Natural killer cell (primary cell): ENCODE measurements around the gene ETFRF1. TPM values are rescaled to one million over a fixed set of nuclear protein-coding genes. Genes with fewer than 3 reads are reported as not detected.
A peak's percentile ranks its signal among the peaks of the same experiment; 100 is the strongest.

Source experiments
- ATAC-seq, 3 donors: fragments of 150-1000 bp in 2 of 3; fragments of 200-7000 bp in 1 of 3; cut with Tn5 transposase; 1 replicate in 1 of 3; 2 replicates in 2 of 3; pipeline ENCODE4 v1.10.0; 2021; ENCODE audit warnings: mild to moderate bottlenecking in 2 of 3, moderate library complexity in 2 of 3
- DNase-seq, 2 donors: peaks; one replicate each; pipeline versions ENCODE4 v3.0.0 to v3.0.0-alpha.2; 2013 to 2021; ENCODE audit warnings: mixed read lengths in 1 of 2
- H3K27ac ChIP-seq: one replicate; pipeline ENCODE4 v1.5.1; 2013; ENCODE audit warnings: mild to moderate bottlenecking, low read length
- H3K27me3 ChIP-seq: one replicate; pipeline ENCODE4 v1.6.1; 2013; ENCODE audit warnings: low read length; ENCODE audit not compliant: control insufficient read depth, insufficient read depth
- H3K36me3 ChIP-seq: one replicate; pipeline ENCODE4 v1.6.1; 2013; ENCODE audit warnings: low read length; ENCODE audit not compliant: control insufficient read depth, insufficient read depth
- H3K4me1 ChIP-seq: one replicate; pipeline ENCODE4 v1.6.1; 2013; ENCODE audit warnings: low read length; ENCODE audit not compliant: control insufficient read depth, insufficient read depth
- H3K4me3 ChIP-seq: one replicate; pipeline ENCODE4 v1.5.1; 2013; ENCODE audit warnings: low read length
- H3K9me3 ChIP-seq: one replicate; pipeline ENCODE4 v1.6.1; 2013; ENCODE audit warnings: low read length; ENCODE audit not compliant: control insufficient read depth, insufficient read depth
- H3K27ac Mint-ChIP-seq, 2 donors: one replicate each; pipeline ENCODE4 v1.8.0; 2022; ENCODE audit warnings: mild to moderate bottlenecking in 2 of 2, mixed read lengths in 2 of 2, moderate library complexity in 1 of 2
- H3K27me3 Mint-ChIP-seq, 2 donors: one replicate each; pipeline ENCODE4 v1.8.0; 2022; ENCODE audit warnings: low read depth in 2 of 2, mixed read lengths in 2 of 2
- H3K36me3 Mint-ChIP-seq: one replicate; pipeline ENCODE4 v1.8.0; 2022; ENCODE audit warnings: mixed read lengths
- H3K4me1 Mint-ChIP-seq, 2 donors: one replicate each; pipeline ENCODE4 v1.8.0; 2022; ENCODE audit warnings: mixed read lengths in 2 of 2
- H3K4me3 Mint-ChIP-seq: one replicate; pipeline ENCODE4 v1.8.0; 2022; ENCODE audit warnings: mild to moderate bottlenecking, moderate library complexity, mixed read lengths
- H3K9me3 Mint-ChIP-seq, 2 donors: one replicate each; pipeline ENCODE4 v1.8.0; 2022; ENCODE audit warnings: mixed read lengths in 2 of 2
- CTCF ChIP-seq: fragments of 200-600 bp; IDR thresholded peaks from one replicate; pipeline ENCODE4 v1.8.0; 2022; ENCODE audit warnings: antibody characterized with exemption
- WGBS: methylation state at CpG from one replicate; pipeline ENCODE4 v1.1.7; 2013; ENCODE audit warnings: missing lambda C conversion rate; ENCODE audit not compliant: insufficient coverage; 5-methylcytosine and 5-hydroxymethylcytosine counted together
- intact Hi-C: fragments of 100-400 bp; cut with micrococcal nuclease; formaldehyde crosslinking; loops from one replicate; pipeline ENCODE4 v1.14.2; 2022
- total RNA-seq, 4 donors: library from RNA; stranded (reverse); fragments of 120-200 nt in 1 of 4; gene quantifications; one replicate each; pipeline versions ENCODE4 v1.2.3 to v1.2.4, GENCODE V29; 2013 to 2022

The ETFRF1 gene
- total RNA-seq, 3 donors from 2014 or later (not counting 1 experiment from before 2014, with no cell fraction given) = 17.5 to 42.8 (median 26.1) TPM

- peaks cover 22% of the 10 kb centered on the region for H3K36me3 Mint-ChIP-seq
- Histone ChIP-seq H3K4me3 (no peak overlapping the region), H3K36me3 (peaks cover 40% of the 10 kb centered on the region), H3K4me1 (peaks cover 4% of the 10 kb centered on the region), H3K27me3 (no peaks in the 10 kb centered on the region), H3K9me3 (no peaks in the 10 kb centered on the region), H3K27ac (no peak overlapping the region)
- peak overlapping the region; percentile 76 to 77 for H3K27ac Mint-ChIP-seq
- DNase-seq = peak in 1 of 2 donors; percentile 78
- H3K9me3 Mint-ChIP-seq = no peaks in the 10 kb centered on the region
- peak; percentile 85 to 90 (median 85) for ATAC-seq
- H3K4me3 Mint-ChIP-seq = no peak overlapping the region
- H3K27me3 Mint-ChIP-seq = no peaks in the 10 kb centered on the region
- peak; percentile 74 for TF ChIP-seq CTCF
- intact Hi-C loops = loop anchor here (1.0 to 10.0 kb wide), 3 partner anchors 10 to 1773 kb away; partner anchors contain the start of gene TM7SF3
- WGBS = 17% methylated on average over 1 of the region's 6 CpGs
- H3K4me1 Mint-ChIP-seq = peaks cover 20 to 24% of the 10 kb centered on the region in 2 donors
Observed at GRCh38 chr12:25241167-25242020, 46.4 kb downstream of the ETFRF1 start.

GRCh38 chr12:25242981-25243679 is 48.1 kb downstream of the ETFRF1 start:
- peaks cover 23 to 26% of the 10 kb centered on the region in 2 donors for H3K4me1 Mint-ChIP-seq

GRCh38 chr12:25243680-25243990 is 48.6 kb downstream of the ETFRF1 start:
- DNase-seq = no peak
- Histone ChIP-seq H3K9me3 (no peaks in the 10 kb centered on the region), H3K36me3 (peaks cover 31% of the 10 kb centered on the region), H3K4me3 (no peak overlapping the region), H3K4me1 (peaks cover 4% of the 10 kb centered on the region), H3K27me3 (no peaks in the 10 kb centered on the region), H3K27ac (no peak overlapping the region)
- Mint-ChIP-seq H3K9me3 (no peaks in the 10 kb centered on the region), H3K27ac (no peak overlapping the region), H3K4me3 (no peak overlapping the region), H3K27me3 (no peaks in the 10 kb centered on the region), H3K4me1 (peaks cover 27 to 31% of the 10 kb centered on the region in 2 donors), H3K36me3 (peaks cover 15% of the 10 kb centered on the region)
- ATAC-seq = no peak
- intact Hi-C loops = loop anchor here (10.0 kb wide), 1 partner anchor 1771 kb away; the partner anchor contains the start of gene TM7SF3
- no peak for TF ChIP-seq CTCF

More at GRCh38 chr12:25242981-25243679, 48.1 kb downstream of the ETFRF1 start:
- WGBS = 98% methylated on average over 4 of the region's 5 CpGs
- no peak overlapping the region for H3K4me3 Mint-ChIP-seq
- peak overlapping the region in 1 of 2 donors; percentile 63 for H3K27ac Mint-ChIP-seq
- no peak for TF ChIP-seq CTCF
- no peak overlapping the region for H3K4me3 ChIP-seq
- peaks cover 15% of the 10 kb centered on the region for H3K36me3 Mint-ChIP-seq
- H3K27me3 ChIP-seq = no peaks in the 10 kb centered on the region
- H3K27ac ChIP-seq = no peak overlapping the region
- no peaks in the 10 kb centered on the region for H3K9me3 Mint-ChIP-seq
- peaks cover 4% of the 10 kb centered on the region for H3K4me1 ChIP-seq
- intact Hi-C loops = loop anchor here (10.0 kb wide), 1 partner anchor 1772 kb away; the partner anchor contains the start of gene TM7SF3
- H3K27me3 Mint-ChIP-seq = no peaks in the 10 kb centered on the region
- ATAC-seq (no peak), DNase-seq (no peak)
- H3K9me3 ChIP-seq = no peaks in the 10 kb centered on the region
- peaks cover 31% of the 10 kb centered on the region for H3K36me3 ChIP-seq
